NCI-H2227 treated with DMSO at 0.1 percent for 48 hours (cell line): ENCODE measurements around the gene CCR2.

Source experiments
- DNase-seq: peaks from one replicate; lab custom pipeline; 2025; lab: John Stamatoyannopoulos, UW

The CCR2 gene

GRCh38 chr3:46354984-46355383 lies 1.1 kb downstream of the CCR2 start:
- DNase-seq: no peak

GRCh38 chr3:46356276-46356675 lies 2.4 kb downstream of the CCR2 start:
- no peak for DNase-seq

GRCh38 chr3:46356909-46357308 lies 3.0 kb downstream of the CCR2 start:
- DNase-seq: no peak

GRCh38 chr3:46358466-46358865 lies 4.6 kb downstream of the CCR2 start:
- no peak for DNase-seq

GRCh38 chr3:46359733-46360493 lies 6.0 kb downstream of the CCR2 start:
- peak; percentile 2 for DNase-seq

- no peak for DNase-seq
Observed at GRCh38 chr3:46360907-46361306, 7.0 kb downstream of the CCR2 start.

- DNase-seq: no peak
Observed at GRCh38 chr3:46361408-46362283, 7.7 kb downstream of the CCR2 start.

- no peak for DNase-seq
Observed at GRCh38 chr3:46365041-46365440, 11.1 kb downstream of the CCR2 start.

GRCh38 chr3:46365737-46366524 lies 12.0 kb downstream of the CCR2 start:
- DNase-seq: no peak

- no peak for DNase-seq
Observed at GRCh38 chr3:46367811-46368210, 13.9 kb downstream of the CCR2 start.

- DNase-seq: no peak
Observed at GRCh38 chr3:46368569-46368968, 14.7 kb downstream of the CCR2 start.

GRCh38 chr3:46369151-46369550 lies 15.2 kb downstream of the CCR2 start:
- no peak for DNase-seq

GRCh38 chr3:46369675-46370132 lies 15.8 kb downstream of the CCR2 start:
- DNase-seq: no peak

GRCh38 chr3:46370839-46371518 lies 17.1 kb downstream of the CCR2 start, which contains the start of gene CCR5:
TSS of gene CCR5 (plus strand) at chr3:46370946. CDS start at chr3:46372903, 1,957 bp downstream.
- no peak for DNase-seq

GRCh38 chr3:46371519-46372340 lies 17.8 kb downstream of the CCR2 start:
- no peak for DNase-seq

- DNase-seq: peak; percentile 2
Observed at GRCh38 chr3:46372492-46373359, 18.8 kb downstream of the CCR2 start.

- DNase-seq: no peak
Observed at GRCh38 chr3:46374755-46375154, 20.8 kb downstream of the CCR2 start.

GRCh38 chr3:46375218-46375617 lies 21.3 kb downstream of the CCR2 start:
- DNase-seq: no peak

GRCh38 chr3:46375814-46376213 lies 21.9 kb downstream of the CCR2 start:
- no peak for DNase-seq
